ENCODE measurements around the gene KIF6. TPM values are rescaled to one million over a fixed set of nuclear protein-coding genes. Genes with fewer than 3 reads are reported as not detected.

The KIF6 gene
- total RNA-seq (2014; rRNA removed; shearing (Covaris generic)) = 0.80 and 1.1 TPM in 2 replicates

GRCh38 chr6:39724787-39725631 is at the start of gene KIF6:
Gene KIF6 (minus strand): TSS chr6:39725408. CDS start chr6:39725310, 98 bp downstream.
- Histone ChIP-seq H3K36me3 (replicated peaks; ENCODE audit: control insufficient read depth, insufficient read depth, low read length) (no peaks in the 10 kb centered on the region), H3K27me3 (ENCODE audit: control insufficient read depth, insufficient read depth, low read length) (no peaks in the 10 kb centered on the region; the same call in 1 of the 2 replicates), H3K4me3 (ENCODE audit: insufficient read depth, low read depth, low read length) (peak within 1 kb of the TSS; percentile 58)
- peak; percentile 94 for DNase-seq

GRCh38 chr6:39773782-39774181 is 48.6 kb upstream of the KIF6 start:
- Histone ChIP-seq H3K36me3 (replicated peaks; ENCODE audit: control insufficient read depth, insufficient read depth, low read length) (no peaks in the 10 kb centered on the region), H3K4me3 (ENCODE audit: insufficient read depth, low read depth, low read length) (no peak overlapping the region), H3K27me3 (ENCODE audit: control insufficient read depth, insufficient read depth, low read length) (no peaks in the 10 kb centered on the region)
- DNase-seq = no peak

- H3K36me3 ChIP-seq (replicated peaks; ENCODE audit: control insufficient read depth, insufficient read depth, low read length) = no peaks in the 10 kb centered on the region
- H3K27me3 ChIP-seq (ENCODE audit: control insufficient read depth, insufficient read depth, low read length) = no peaks in the 10 kb centered on the region
- H3K4me3 ChIP-seq (ENCODE audit: insufficient read depth, low read depth, low read length) = no peak overlapping the region
- no peak for DNase-seq
Measured at GRCh38 chr6:39772559-39773273, 47.5 kb upstream of the KIF6 start.

- DNase-seq = no peak
- H3K27me3 ChIP-seq (ENCODE audit: control insufficient read depth, insufficient read depth, low read length) = no peaks in the 10 kb centered on the region
- H3K4me3 ChIP-seq (ENCODE audit: insufficient read depth, low read depth, low read length) = no peak overlapping the region
- H3K36me3 ChIP-seq (replicated peaks; ENCODE audit: control insufficient read depth, insufficient read depth, low read length) = no peaks in the 10 kb centered on the region
Measured at GRCh38 chr6:39770446-39770845, 45.2 kb upstream of the KIF6 start.

GRCh38 chr6:39769012-39769411 is 43.8 kb upstream of the KIF6 start:
- no peaks in the 10 kb centered on the region for H3K27me3 ChIP-seq (ENCODE audit: control insufficient read depth, insufficient read depth, low read length)
- H3K4me3 ChIP-seq (ENCODE audit: insufficient read depth, low read depth, low read length) = no peak overlapping the region
- DNase-seq = no peak
- no peaks in the 10 kb centered on the region for H3K36me3 ChIP-seq (replicated peaks; ENCODE audit: control insufficient read depth, insufficient read depth, low read length)

GRCh38 chr6:39765508-39766065 is 40.4 kb upstream of the KIF6 start:
- Histone ChIP-seq H3K4me3 (ENCODE audit: insufficient read depth, low read depth, low read length) (no peak overlapping the region), H3K27me3 (ENCODE audit: control insufficient read depth, insufficient read depth, low read length) (no peaks in the 10 kb centered on the region), H3K36me3 (replicated peaks; ENCODE audit: control insufficient read depth, insufficient read depth, low read length) (no peaks in the 10 kb centered on the region)
- no peak for DNase-seq

GRCh38 chr6:39760226-39760952 is 35.2 kb upstream of the KIF6 start:
- H3K4me3 ChIP-seq (ENCODE audit: insufficient read depth, low read depth, low read length) = no peak overlapping the region
- no peaks in the 10 kb centered on the region for H3K27me3 ChIP-seq (ENCODE audit: control insufficient read depth, insufficient read depth, low read length)
- H3K36me3 ChIP-seq (replicated peaks; ENCODE audit: control insufficient read depth, insufficient read depth, low read length) = no peaks in the 10 kb centered on the region
- DNase-seq = no peak

- H3K4me3 ChIP-seq (ENCODE audit: insufficient read depth, low read depth, low read length) = no peak overlapping the region
- H3K27me3 ChIP-seq (ENCODE audit: control insufficient read depth, insufficient read depth, low read length) = no peaks in the 10 kb centered on the region
- DNase-seq = no peak
- H3K36me3 ChIP-seq (replicated peaks; ENCODE audit: control insufficient read depth, insufficient read depth, low read length) = no peaks in the 10 kb centered on the region
Measured at GRCh38 chr6:39758905-39759605, 33.8 kb upstream of the KIF6 start.

- Histone ChIP-seq H3K36me3 (replicated peaks; ENCODE audit: control insufficient read depth, insufficient read depth, low read length) (no peaks in the 10 kb centered on the region), H3K4me3 (ENCODE audit: insufficient read depth, low read depth, low read length) (no peak overlapping the region), H3K27me3 (ENCODE audit: control insufficient read depth, insufficient read depth, low read length) (no peaks in the 10 kb centered on the region)
- no peak for DNase-seq
Measured at GRCh38 chr6:39756582-39756981, 31.4 kb upstream of the KIF6 start.

GRCh38 chr6:39755231-39755630 is 30.0 kb upstream of the KIF6 start:
- Histone ChIP-seq H3K36me3 (replicated peaks; ENCODE audit: control insufficient read depth, insufficient read depth, low read length) (no peaks in the 10 kb centered on the region), H3K27me3 (ENCODE audit: control insufficient read depth, insufficient read depth, low read length) (no peaks in the 10 kb centered on the region), H3K4me3 (ENCODE audit: insufficient read depth, low read depth, low read length) (no peak overlapping the region)
- DNase-seq = no peak

GRCh38 chr6:39754514-39755115 is 29.4 kb upstream of the KIF6 start:
- no peak for DNase-seq
- Histone ChIP-seq H3K4me3 (ENCODE audit: insufficient read depth, low read depth, low read length) (no peak overlapping the region), H3K36me3 (replicated peaks; ENCODE audit: control insufficient read depth, insufficient read depth, low read length) (no peaks in the 10 kb centered on the region), H3K27me3 (ENCODE audit: control insufficient read depth, insufficient read depth, low read length) (no peaks in the 10 kb centered on the region)

GRCh38 chr6:39753725-39754045 is 28.5 kb upstream of the KIF6 start:
- Histone ChIP-seq H3K4me3 (ENCODE audit: insufficient read depth, low read depth, low read length) (no peak overlapping the region), H3K36me3 (replicated peaks; ENCODE audit: control insufficient read depth, insufficient read depth, low read length) (no peaks in the 10 kb centered on the region), H3K27me3 (ENCODE audit: control insufficient read depth, insufficient read depth, low read length) (no peaks in the 10 kb centered on the region)
- DNase-seq = no peak

GRCh38 chr6:39752835-39753724 is 27.9 kb upstream of the KIF6 start:
- no peak for DNase-seq
- Histone ChIP-seq H3K27me3 (ENCODE audit: control insufficient read depth, insufficient read depth, low read length) (no peaks in the 10 kb centered on the region), H3K4me3 (ENCODE audit: insufficient read depth, low read depth, low read length) (no peak overlapping the region), H3K36me3 (replicated peaks; ENCODE audit: control insufficient read depth, insufficient read depth, low read length) (no peaks in the 10 kb centered on the region)
